Psoas muscle (tissue), 8 donors: ENCODE results near the gene TMEM108. TPM values are rescaled to one million over a fixed set of nuclear protein-coding genes. Genes with fewer than 3 reads are reported as not detected.

Experiments
- ATAC-seq, 4 donors: fragments of 200-7000 bp; cut with Tn5 transposase; one replicate each; pipeline ENCODE4 v1.9.1; 2020; ENCODE audit warnings: moderate library complexity in 3 of 4, mild to moderate bottlenecking in 2 of 4
- DNase-seq, 2 donors: peaks; one replicate each; pipeline ENCODE4 v3.0.0-alpha.2; 2020
- H3K27ac ChIP-seq: fragments of 200-600 bp; one replicate; pipeline ENCODE4 v1.8.0; 2022
- H3K27me3 ChIP-seq, 3 donors: fragments of 200-600 bp in 1 of 3; one replicate each; pipeline versions ENCODE4 v1.6.1 to v1.8.0; 2013 to 2022; ENCODE audit warnings: low read length in 2 of 3, mild to moderate bottlenecking in 2 of 3, moderate library complexity in 1 of 3; ENCODE audit not compliant: insufficient read depth in 3 of 3
- H3K36me3 ChIP-seq, 2 donors: fragments of 200-600 bp in 1 of 2; one replicate each; pipeline versions ENCODE4 v1.6.1 to v1.8.0; 2013 to 2022; ENCODE audit warnings: low read depth in 1 of 2, mild to moderate bottlenecking in 1 of 2, moderate library complexity in 1 of 2; ENCODE audit not compliant: insufficient read depth in 1 of 2
- H3K4me1 ChIP-seq: fragments of 200-600 bp; one replicate; pipeline ENCODE4 v1.8.0; 2022
- H3K4me3 ChIP-seq: fragments of 200-600 bp; one replicate; pipeline ENCODE4 v1.8.0; 2022; ENCODE audit warnings: mild to moderate bottlenecking
- H3K9me3 ChIP-seq: fragments of 200-600 bp; one replicate; pipeline ENCODE4 v1.8.0; 2022
- CTCF ChIP-seq: fragments of 200-600 bp; IDR thresholded peaks from one replicate; pipeline ENCODE4 v1.8.0; 2022; ENCODE audit warnings: antibody characterized with exemption
- WGBS, 3 donors: extraction: QIAGEN DNeasy Blood & Tissue Kit; methylation state at CpG; one replicate each; pipeline versions ENCODE4 v1.1.6 to v1.1.7; 2013; 5-methylcytosine and 5-hydroxymethylcytosine counted together
- intact Hi-C, 2 donors: fragments of 100-400 bp; cut with DNase I; formaldehyde crosslinking; loops; one replicate each; pipeline versions ENCODE4 v1.11.0 to v1.14.2; 2022
- polyA plus RNA-seq, 3 donors: library from polyadenylated mRNA; stranded (reverse); fragments of 200-250 nt; gene quantifications; one replicate each; pipeline ENCODE4 v1.2.3, GENCODE V29; 2013
- total RNA-seq, 4 donors: library from RNA; stranded (reverse); fragmentation: NEBNext Ultra II Directional in 2 of 4; extraction: Animal tissue kit (Norgen Biotek cat#: 25700) in 2 of 4; gene quantifications; one replicate each; pipeline versions ENCODE4 v1.2.1 to v1.2.4, GENCODE V29; 2021 to 2023
- donor health status: healthy with polysubstance abuse.
- donor health status: DM: no; HTN: no; CAD: no; lungs with moderate emphysema.
- donor health status: Bipolar disorder and iron deficiency.
- donor health status: healthy.
- donor health status: DM: yes; HTN: yes; CAD: no.
- donor health status: DM: no; HTN: no; CAD: no.
- donor health status: DM: no; HTN: no; CAD: no.
- donor health status: DM: yes; HTN: yes; CAD: no.

Gene TMEM108
- total and polyA plus RNA-seq, 7 donors = 2.4 to 10.5 (median 6.5) TPM

DNA sequence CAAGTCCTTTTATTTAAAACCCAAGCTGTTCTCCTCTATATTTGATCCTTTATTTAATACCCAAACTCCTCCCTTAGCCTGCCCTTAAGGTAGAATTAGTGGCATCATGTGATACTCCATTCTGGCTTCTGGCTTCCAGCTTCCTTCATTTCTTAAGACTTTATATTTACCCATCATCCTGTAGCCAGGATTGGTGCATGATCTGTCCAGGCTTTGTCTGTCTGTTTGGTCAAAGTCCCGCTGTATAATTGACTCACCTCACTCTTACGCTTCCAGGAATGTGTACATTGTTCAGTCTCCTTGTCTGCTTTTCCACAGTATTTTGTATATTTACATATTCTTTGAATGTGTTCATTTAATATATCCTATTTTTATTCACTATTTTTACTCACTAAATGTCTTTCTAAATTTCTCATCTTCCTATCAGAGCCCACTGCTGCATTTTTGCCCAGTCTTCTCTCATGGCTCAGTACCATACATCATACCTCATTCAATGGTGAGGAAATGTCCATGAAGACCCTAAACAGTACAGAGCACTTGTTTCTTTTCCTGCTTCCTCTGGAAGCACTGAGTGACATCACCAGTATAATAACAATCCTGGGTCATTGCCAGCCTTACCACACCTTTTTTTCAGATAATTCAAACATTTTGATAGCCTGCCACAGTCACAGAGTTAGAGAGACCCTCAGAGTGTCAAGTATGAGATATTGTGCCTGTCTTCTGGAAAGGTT is 31.5 kb downstream of the TMEM108 start:
- WGBS, 3 donors = 94 to 98% (median 95%) methylated on average over 2 of the region's 2 CpGs
- H3K36me3 ChIP-seq = no peaks in the 10 kb centered on the region
- no peaks in the 10 kb centered on the region for H3K27me3 ChIP-seq
- H3K27ac ChIP-seq = no peak overlapping the region
- no peak overlapping the region for H3K4me3 ChIP-seq
- H3K9me3 ChIP-seq = no peaks in the 10 kb centered on the region
- ATAC-seq (no peak), DNase-seq (no peak)
- intact Hi-C loops = no loop called here
- H3K4me1 ChIP-seq = no peaks in the 10 kb centered on the region
- TF ChIP-seq CTCF = no peak

DNA sequence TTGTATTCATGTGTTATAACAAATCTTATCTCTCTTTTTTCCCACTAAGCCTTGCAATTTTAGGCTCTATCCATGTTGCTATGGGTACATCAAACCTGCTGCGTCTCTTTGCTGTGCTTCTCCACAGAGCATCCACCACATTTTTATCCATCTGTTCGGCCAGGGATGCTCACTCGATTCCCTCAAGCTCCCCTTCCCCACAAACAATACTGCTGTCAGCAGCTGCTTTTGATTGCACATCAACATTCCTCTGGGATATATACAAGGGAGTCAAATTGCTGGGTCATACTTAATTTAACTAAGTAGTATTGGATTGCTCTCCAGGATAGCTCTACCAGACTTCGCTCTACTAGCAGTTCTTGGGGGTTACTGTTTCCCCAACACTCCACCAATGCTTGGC is 36.8 kb downstream of the TMEM108 start:
- Histone ChIP-seq H3K27ac (no peak overlapping the region), H3K9me3 (no peaks in the 10 kb centered on the region), H3K36me3 (no peaks in the 10 kb centered on the region), H3K4me3 (no peak overlapping the region), H3K4me1 (no peaks in the 10 kb centered on the region), H3K27me3 (no peaks in the 10 kb centered on the region)
- WGBS, 3 donors = 55 to 59% (median 56%) methylated on average over 4 of the region's 4 CpGs
- intact Hi-C loops = no loop called here
- TF ChIP-seq CTCF = no peak
- no peak for DNase-seq
- ATAC-seq = no peak

GRCh38 chr3:133077688-133078087 is 39.5 kb downstream of the TMEM108 start:
- ATAC-seq (no peak), DNase-seq (no peak)
- Histone ChIP-seq H3K9me3 (no peaks in the 10 kb centered on the region), H3K4me1 (no peaks in the 10 kb centered on the region), H3K27me3 (no peaks in the 10 kb centered on the region), H3K36me3 (no peaks in the 10 kb centered on the region), H3K27ac (no peak overlapping the region), H3K4me3 (no peak overlapping the region)
- TF ChIP-seq CTCF = no peak
- intact Hi-C loops = no loop called here
- WGBS, 3 donors = 68 to 79% (median 70%) methylated on average over 3 of the region's 3 CpGs

DNA sequence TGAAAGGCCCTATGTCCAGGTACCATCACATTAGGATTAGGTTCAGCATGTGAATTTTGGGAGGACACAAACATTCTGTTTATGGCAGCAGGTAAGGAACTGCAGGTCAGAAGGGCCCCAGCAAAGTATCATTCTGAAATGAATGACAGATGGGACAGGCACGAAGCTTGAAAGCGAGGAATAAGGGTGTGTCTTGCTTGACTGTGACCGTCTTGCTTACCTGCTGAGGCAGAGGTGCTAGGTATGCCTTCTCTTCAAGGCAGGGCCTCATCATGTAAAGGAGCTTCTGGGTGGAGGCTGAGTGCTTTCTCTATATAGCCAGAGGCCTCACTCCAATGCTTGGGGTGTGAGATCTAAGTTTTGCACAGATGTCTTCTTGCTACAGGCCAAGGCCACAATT is 41.4 kb downstream of the TMEM108 start:
- H3K4me1 ChIP-seq = peaks cover 6% of the 10 kb centered on the region
- no peak for TF ChIP-seq CTCF
- WGBS, 3 donors = 59 to 97% (median 95%) methylated on average over 3 of the region's 3 CpGs
- no peak overlapping the region for H3K4me3 ChIP-seq
- H3K36me3 ChIP-seq = no peaks in the 10 kb centered on the region
- no peak overlapping the region for H3K27ac ChIP-seq
- H3K9me3 ChIP-seq = no peaks in the 10 kb centered on the region
- ATAC-seq (no peak), DNase-seq (no peak)
- intact Hi-C loops = loop anchor here in 1 of 2 donors (10.0 kb wide), 1 partner anchor 215 kb away; no protein-coding TSS in a partner anchor
- H3K27me3 ChIP-seq = no peaks in the 10 kb centered on the region

- Histone ChIP-seq H3K27me3 (no peaks in the 10 kb centered on the region), H3K9me3 (no peaks in the 10 kb centered on the region), H3K27ac (no peak overlapping the region), H3K4me1 (peaks cover 6% of the 10 kb centered on the region), H3K4me3 (no peak overlapping the region), H3K36me3 (no peaks in the 10 kb centered on the region)
- DNase-seq (no peak), ATAC-seq (no peak)
- WGBS, 3 donors = 82 to 87% (median 84%) methylated on average over 7 of the region's 7 CpGs
- intact Hi-C loops = loop anchor here in 1 of 2 donors (10.0 kb wide), 1 partner anchor 214 kb away; no protein-coding TSS in a partner anchor
- no peak for TF ChIP-seq CTCF
These were observed 42.8 kb downstream of the TMEM108 start for GRCh38 chr3:133081016-133081415.
